HepG2 (cell line): ENCODE results near the gene USP5. TPM values are rescaled to one million over a fixed set of nuclear protein-coding genes. Genes with fewer than 3 reads are reported as not detected.

ENCODE experiments used
- ATAC-seq: fragments of 200-7000 bp; cut with Tn5 transposase; 3 replicates; pipeline ENCODE4 v1.9.1; 2020; ENCODE audit warnings: mild to moderate bottlenecking, moderate library complexity
- BruUV-seq: library from RNA; stranded (reverse); fragments of 400-500 nt; replicated peaks from 2 replicates; lab custom pipeline; 2021; lab: Mats Ljungman, UMichigan
- CTCF ChIA-PET: fragments of 300-600 bp; formaldehyde crosslinking; extraction: SDS; loops from one replicate; lab custom pipeline; 2021; ENCODE audit warnings: low total read pairs, inconsistent platforms, low intra/inter-chr PET ratio; lab: Yijun Ruan, JAX
- POLR2A ChIA-PET: fragments of 350-600 bp; sonication (Branson Sonifier 250); formaldehyde crosslinking; loops from one replicate; lab custom pipeline; 2020; ENCODE audit warnings: antibody characterized with exemption, inconsistent platforms; lab: Yijun Ruan, JAX
- DNase-seq: peaks from one replicate; pipeline ENCODE4 v3.0.0-alpha.2; 2015; ENCODE audit warnings: low spot score
- FAIRE-seq: peaks from 3 replicates; lab custom pipeline; 2011; peaks lifted over from hg19 to GRCh38; lab: Jason Lieb, UNC
- H2AFZ ChIP-seq: one replicate; pipeline ENCODE4 v1.6.1; 2011; ENCODE audit warnings: low read length, inconsistent platforms
- H3K27ac ChIP-seq: fragments of 300-600 bp; 3 replicates; pipeline ENCODE4 v1.8.0; 2011; ENCODE audit warnings: mixed run types, mild to moderate bottlenecking, mixed read lengths, low read length, inconsistent platforms; ENCODE audit not compliant: insufficient read depth; ENCODE audit errors: extremely low read length
- H3K27me3 ChIP-seq, 2 experiments: fragments of 200-600 bp in 1 of 2; 2 replicates in 1 of 2; 3 replicates in 1 of 2; pipeline versions ENCODE4 v1.6.0 to v1.8.0; 2011; ENCODE audit warnings: low read length in 2 of 2, mild to moderate bottlenecking in 2 of 2, moderate library complexity in 2 of 2, inconsistent platforms in 1 of 2; ENCODE audit not compliant: insufficient read depth in 2 of 2, control insufficient read depth in 1 of 2
- H3K36me3 ChIP-seq, 2 experiments: fragments of 200-600 bp in 1 of 2; replicated peaks in 1 of 2; 2 replicates in 1 of 2; 3 replicates in 1 of 2; pipeline versions ENCODE4 v1.5.1 to v1.8.0; 2011; ENCODE audit warnings: low read length in 2 of 2, inconsistent platforms in 1 of 2; ENCODE audit not compliant: insufficient read depth in 2 of 2, control insufficient read depth in 1 of 2
- H3K4me1 ChIP-seq: 2 replicates; pipeline ENCODE4 v1.5.1; 2012; ENCODE audit warnings: low read length, inconsistent platforms; ENCODE audit not compliant: insufficient read depth
- H3K4me2 ChIP-seq: 2 replicates; pipeline ENCODE4 v1.6.0; 2011; ENCODE audit warnings: low read depth, low read length, inconsistent platforms
- H3K4me3 ChIP-seq, 3 experiments: fragments of 200-600 bp in 1 of 3; sonication (generic), shearing (Covaris generic) in 1 of 3; replicated peaks in 1 of 3; 2 replicates each; pipeline ENCODE4 v1.5.1; 2011 to 2016; ENCODE audit warnings: low read length in 3 of 3, inconsistent platforms in 2 of 3, low read depth in 2 of 3, mild to moderate bottlenecking in 2 of 3, control low read depth in 1 of 3, mixed read lengths in 1 of 3; ENCODE audit not compliant: insufficient read depth in 1 of 3
- H3K79me2 ChIP-seq: one replicate; pipeline ENCODE4 v1.6.1; 2011; ENCODE audit warnings: low read length, inconsistent platforms; ENCODE audit not compliant: insufficient read depth
- H3K9ac ChIP-seq: 2 replicates; pipeline ENCODE4 v1.6.0; 2011; ENCODE audit warnings: mild to moderate bottlenecking, low read depth, low read length, inconsistent platforms; ENCODE audit not compliant: insufficient read depth
- H3K9me3 ChIP-seq: 2 replicates; pipeline ENCODE4 v1.5.1; 2012; ENCODE audit warnings: mild to moderate bottlenecking, low read length
- H4K20me1 ChIP-seq: 2 replicates; pipeline ENCODE4 v1.6.0; 2011; ENCODE audit warnings: inconsistent platforms, mild to moderate bottlenecking, low read length, moderate library complexity; ENCODE audit not compliant: insufficient read depth
- AGO2 ChIP-seq: fragments of 200-400 bp; formaldehyde crosslinking; optimal IDR thresholded peaks from 2 replicates; pipeline ENCODE3; 2017; ENCODE audit warnings: mild to moderate bottlenecking, low read depth, low read length, moderate library complexity
- ATF7 ChIP-seq, 2 experiments: fragments of 450-650 bp in 1 of 2; sonication (generic) in 1 of 2; formaldehyde crosslinking in 1 of 2; IDR thresholded peaks; 2 replicates each; pipeline versions ENCODE4 v1.4.0 to v1.6.1; 2016 to 2020; ENCODE audit warnings: antibody characterized with exemption in 1 of 2, mild to moderate bottlenecking in 1 of 2, missing genetic modification reagents in 1 of 2
- ATF7-NPFF ChIP-seq: sonication (generic); formaldehyde crosslinking; IDR thresholded peaks from 2 replicates; pipeline ENCODE4 v1.8.1; 2023; ENCODE audit warnings: mild to moderate bottlenecking, low read depth, missing genetic modification reagents, moderate library complexity
- HNF4G ChIP-seq, 2 experiments: sonication (generic) in 1 of 2; formaldehyde crosslinking in 1 of 2; IDR thresholded peaks; 2 replicates each; pipeline versions ENCODE4 v1.4.0 to v1.6.1; 2011 to 2020; ENCODE audit warnings: borderline replicate concordance in 2 of 2, low read depth in 2 of 2, mild to moderate bottlenecking in 2 of 2, low read length in 1 of 2, missing genetic modification reagents in 1 of 2, moderate library complexity in 1 of 2
- POLR2A ChIP-seq, 2 experiments: IDR thresholded peaks; 2 replicates each; pipeline ENCODE4 v1.6.1; 2011; ENCODE audit warnings: low read depth in 2 of 2, low read length in 2 of 2, mild to moderate bottlenecking in 1 of 2, moderate library complexity in 1 of 2; ENCODE audit not compliant: insufficient read depth in 1 of 2
- SP2 ChIP-seq: sonication (generic); formaldehyde crosslinking; IDR thresholded peaks from 2 replicates; pipeline ENCODE4 v1.5.1; 2020; ENCODE audit warnings: mild to moderate bottlenecking, missing genetic modification reagents
- TARDBP ChIP-seq: sonication (generic); formaldehyde crosslinking; IDR thresholded peaks from 2 replicates; pipeline ENCODE4 v1.8.0; 2022; ENCODE audit warnings: mild to moderate bottlenecking, missing genetic modification reagents
- TEAD3 ChIP-seq: optimal IDR thresholded peaks from 2 replicates; pipeline ENCODE3; 2016; ENCODE audit warnings: borderline replicate concordance
- ZNF770 ChIP-seq: sonication (generic); formaldehyde crosslinking; IDR thresholded peaks from 2 replicates; pipeline ENCODE4 v1.5.0; 2020; ENCODE audit warnings: mild to moderate bottlenecking, missing genetic modification reagents
- ZSCAN21 ChIP-seq: sonication (generic); formaldehyde crosslinking; IDR thresholded peaks from 2 replicates; pipeline ENCODE4 v1.8.0; 2022; ENCODE audit warnings: mild to moderate bottlenecking, missing genetic modification reagents, moderate library complexity, borderline replicate concordance
- WGBS: methylation state at CpG from one replicate; pipeline ENCODE4 v1.1.6; 2017; ENCODE audit warnings: low lambda C conversion rate; 5-methylcytosine and 5-hydroxymethylcytosine counted together
- in situ Hi-C: cut with HindIII; loops from 2 replicates; pipeline ENCODE4 v1.10.0; 2017; ENCODE audit warnings: low pct_unique_long_range_greater_than_20kb; ENCODE audit not compliant: extremely low pct_ligation_motif_present
- intact Hi-C: fragments of 100-400 bp; cut with micrococcal nuclease; formaldehyde crosslinking; loops from one replicate; pipeline ENCODE4 v1.10.0; 2022; ENCODE audit not compliant: unreplicated experiment
- polyA plus RNA-seq, 8 experiments: library from polyadenylated mRNA; depleted of rRNA in 3 of 8; stranded (reverse) in 7 of 8; unstranded in 1 of 8; fragments of >200 nt; fragmentation: Illumina TruSeq in 4 of 8; extraction: Trizol in 4 of 8; gene quantifications; 2 replicates each; pipeline versions ENCODE4 v1.2.1 to v1.2.3, GENCODE V29; 2011 to 2016; ENCODE audit warnings: low read depth in 4 of 8, missing spikeins in 1 of 8, mixed read lengths in 1 of 8; ENCODE audit not compliant: insufficient read depth in 1 of 8
- total RNA-seq, 5 experiments: library from RNA; depleted of rRNA; stranded (reverse); fragments of >200 nt; fragmentation: Illumina TruSeq; extraction: Trizol; gene quantifications; 2 replicates each; pipeline ENCODE4 v1.2.3, GENCODE V29; 2016; ENCODE audit warnings: low read depth in 1 of 5
- TF ChIP-seq, protein P1 (sequence below): sonication (generic); formaldehyde crosslinking; IDR thresholded peaks from 2 replicates; pipeline ENCODE4 v1.9.0; 2021; ENCODE audit warnings: mild to moderate bottlenecking, missing genetic modification reagents
- TF ChIP-seq, protein P2 (sequence below): sonication (generic); formaldehyde crosslinking; IDR thresholded peaks from 2 replicates; pipeline ENCODE4 v1.8.0; 2022; ENCODE audit warnings: missing genetic modification reagents, low read depth, mild to moderate bottlenecking, borderline replicate concordance
- TF ChIP-seq, protein P3 (sequence below): sonication (generic); formaldehyde crosslinking; IDR thresholded peaks from 2 replicates; pipeline ENCODE4 v1.4.0; 2020; ENCODE audit warnings: low read depth, mild to moderate bottlenecking, missing genetic modification reagents

Gene USP5
- total and polyA plus RNA-seq, 2 of the 13 experiments (the other 11 are each of a cell fraction or from before 2014, with no cell fraction given), result 39.6 to 56.0 TPM

- no peak for DNase-seq
- peaks cover 7 to 34% of the 10 kb centered on the region in 2 experiments; a peak in 4 of 5 replicates for H3K27me3 ChIP-seq
- H3K36me3 ChIP-seq, result no peaks in the 10 kb centered on the region
- no peaks in the 10 kb centered on the region for H3K9me3 ChIP-seq
- POLR2A ChIA-PET, result no interaction called here
- no peak for ATAC-seq
- in situ Hi-C loops, result no loop called here
- H3K4me1 ChIP-seq, result peaks cover 42% of the 10 kb centered on the region
- H3K4me3 ChIP-seq, result no peak overlapping the region
- WGBS, result 93% methylated on average over 20 of the region's 20 CpGs
- intact Hi-C loops, result no loop called here
- H3K27ac ChIP-seq, result no peak overlapping the region
- no TSS peak for BruUV-seq
- no peak for FAIRE-seq
- H3K9ac ChIP-seq, result no peak overlapping the region
- H4K20me1 ChIP-seq, result no peaks in the 10 kb centered on the region
- no peak overlapping the region for H3K4me2 ChIP-seq
- no peaks in the 10 kb centered on the region for H3K79me2 ChIP-seq
- CTCF ChIA-PET, result no interaction called here
- no peak overlapping the region for H2AFZ ChIP-seq
- TF ChIP-seq, protein P1, sequence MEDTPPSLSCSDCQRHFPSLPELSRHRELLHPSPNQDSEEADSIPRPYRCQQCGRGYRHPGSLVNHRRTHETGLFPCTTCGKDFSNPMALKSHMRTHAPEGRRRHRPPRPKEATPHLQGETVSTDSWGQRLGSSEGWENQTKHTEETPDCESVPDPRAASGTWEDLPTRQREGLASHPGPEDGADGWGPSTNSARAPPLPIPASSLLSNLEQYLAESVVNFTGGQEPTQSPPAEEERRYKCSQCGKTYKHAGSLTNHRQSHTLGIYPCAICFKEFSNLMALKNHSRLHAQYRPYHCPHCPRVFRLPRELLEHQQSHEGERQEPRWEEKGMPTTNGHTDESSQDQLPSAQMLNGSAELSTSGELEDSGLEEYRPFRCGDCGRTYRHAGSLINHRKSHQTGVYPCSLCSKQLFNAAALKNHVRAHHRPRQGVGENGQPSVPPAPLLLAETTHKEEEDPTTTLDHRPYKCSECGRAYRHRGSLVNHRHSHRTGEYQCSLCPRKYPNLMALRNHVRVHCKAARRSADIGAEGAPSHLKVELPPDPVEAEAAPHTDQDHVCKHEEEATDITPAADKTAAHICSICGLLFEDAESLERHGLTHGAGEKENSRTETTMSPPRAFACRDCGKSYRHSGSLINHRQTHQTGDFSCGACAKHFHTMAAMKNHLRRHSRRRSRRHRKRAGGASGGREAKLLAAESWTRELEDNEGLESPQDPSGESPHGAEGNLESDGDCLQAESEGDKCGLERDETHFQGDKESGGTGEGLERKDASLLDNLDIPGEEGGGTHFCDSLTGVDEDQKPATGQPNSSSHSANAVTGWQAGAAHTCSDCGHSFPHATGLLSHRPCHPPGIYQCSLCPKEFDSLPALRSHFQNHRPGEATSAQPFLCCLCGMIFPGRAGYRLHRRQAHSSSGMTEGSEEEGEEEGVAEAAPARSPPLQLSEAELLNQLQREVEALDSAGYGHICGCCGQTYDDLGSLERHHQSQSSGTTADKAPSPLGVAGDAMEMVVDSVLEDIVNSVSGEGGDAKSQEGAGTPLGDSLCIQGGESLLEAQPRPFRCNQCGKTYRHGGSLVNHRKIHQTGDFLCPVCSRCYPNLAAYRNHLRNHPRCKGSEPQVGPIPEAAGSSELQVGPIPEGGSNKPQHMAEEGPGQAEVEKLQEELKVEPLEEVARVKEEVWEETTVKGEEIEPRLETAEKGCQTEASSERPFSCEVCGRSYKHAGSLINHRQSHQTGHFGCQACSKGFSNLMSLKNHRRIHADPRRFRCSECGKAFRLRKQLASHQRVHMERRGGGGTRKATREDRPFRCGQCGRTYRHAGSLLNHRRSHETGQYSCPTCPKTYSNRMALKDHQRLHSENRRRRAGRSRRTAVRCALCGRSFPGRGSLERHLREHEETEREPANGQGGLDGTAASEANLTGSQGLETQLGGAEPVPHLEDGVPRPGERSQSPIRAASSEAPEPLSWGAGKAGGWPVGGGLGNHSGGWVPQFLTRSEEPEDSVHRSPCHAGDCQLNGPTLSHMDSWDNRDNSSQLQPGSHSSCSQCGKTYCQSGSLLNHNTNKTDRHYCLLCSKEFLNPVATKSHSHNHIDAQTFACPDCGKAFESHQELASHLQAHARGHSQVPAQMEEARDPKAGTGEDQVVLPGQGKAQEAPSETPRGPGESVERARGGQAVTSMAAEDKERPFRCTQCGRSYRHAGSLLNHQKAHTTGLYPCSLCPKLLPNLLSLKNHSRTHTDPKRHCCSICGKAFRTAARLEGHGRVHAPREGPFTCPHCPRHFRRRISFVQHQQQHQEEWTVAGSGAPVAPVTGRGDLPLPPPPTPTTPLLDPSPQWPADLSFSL (CRISPR knock-in tag), result peak; percentile 67; the same call in 1 of the 2 replicates
- TF ChIP-seq, protein P2, sequence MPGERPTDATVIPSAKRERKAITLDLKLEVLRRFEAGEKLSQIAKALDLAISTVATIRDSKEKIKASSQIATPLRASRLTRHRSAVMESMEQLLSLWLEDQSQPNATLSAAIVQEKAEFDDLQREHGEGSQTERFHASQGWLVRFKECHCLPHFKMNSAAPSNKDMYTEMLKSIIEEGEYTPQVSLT, result no peak
- TF ChIP-seq, protein P3, sequence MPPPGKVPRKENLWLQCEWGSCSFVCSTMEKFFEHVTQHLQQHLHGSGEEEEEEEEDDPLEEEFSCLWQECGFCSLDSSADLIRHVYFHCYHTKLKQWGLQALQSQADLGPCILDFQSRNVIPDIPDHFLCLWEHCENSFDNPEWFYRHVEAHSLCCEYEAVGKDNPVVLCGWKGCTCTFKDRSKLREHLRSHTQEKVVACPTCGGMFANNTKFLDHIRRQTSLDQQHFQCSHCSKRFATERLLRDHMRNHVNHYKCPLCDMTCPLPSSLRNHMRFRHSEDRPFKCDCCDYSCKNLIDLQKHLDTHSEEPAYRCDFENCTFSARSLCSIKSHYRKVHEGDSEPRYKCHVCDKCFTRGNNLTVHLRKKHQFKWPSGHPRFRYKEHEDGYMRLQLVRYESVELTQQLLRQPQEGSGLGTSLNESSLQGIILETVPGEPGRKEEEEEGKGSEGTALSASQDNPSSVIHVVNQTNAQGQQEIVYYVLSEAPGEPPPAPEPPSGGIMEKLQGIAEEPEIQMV, result no peak
- TF ChIP-seq ZNF770 (CRISPR knock-in tag), result no peak
- TF ChIP-seq ZSCAN21 (CRISPR knock-in tag), result 0 out of 2 replicates have a peak, but pooled peaks have one; percentile 29
- TF ChIP-seq AGO2, result peak; percentile 57
- TF ChIP-seq ATF7 (IDR thresholded peaks at IDR 0.05), result no peak
- TF ChIP-seq ATF7 (CRISPR knock-in tag; IDR thresholded peaks at IDR 0.05), result 0 out of 2 replicates have a peak, but pooled peaks have one; percentile 12
- TF ChIP-seq POLR2A (IDR thresholded peaks at IDR 0.05; ENCODE audit: insufficient read depth in 1 of 2, low read depth in 2 of 2, low read length in 2 of 2), result peak; percentile 50 to 54; a peak in 2 of 4 replicates
- no peak for TF ChIP-seq HNF4G (IDR thresholded peaks at IDR 0.05; ENCODE audit: borderline replicate concordance, low read depth, low read length)
- no peak for TF ChIP-seq HNF4G (CRISPR knock-in tag; IDR thresholded peaks at IDR 0.05; ENCODE audit: borderline replicate concordance, low read depth)
- TF ChIP-seq TEAD3 (CRISPR knock-in tag), result no peak
- TF ChIP-seq SP2 (CRISPR knock-in tag), result no peak
- no peak for TF ChIP-seq ATF7-NPFF
- peak; percentile 97 for TF ChIP-seq TARDBP (CRISPR knock-in tag)
Measured at GRCh38 chr12:6817662-6818157, 34.2 kb upstream of the USP5 start.
